ENCODE results near the gene CAPN1.

DNA sequence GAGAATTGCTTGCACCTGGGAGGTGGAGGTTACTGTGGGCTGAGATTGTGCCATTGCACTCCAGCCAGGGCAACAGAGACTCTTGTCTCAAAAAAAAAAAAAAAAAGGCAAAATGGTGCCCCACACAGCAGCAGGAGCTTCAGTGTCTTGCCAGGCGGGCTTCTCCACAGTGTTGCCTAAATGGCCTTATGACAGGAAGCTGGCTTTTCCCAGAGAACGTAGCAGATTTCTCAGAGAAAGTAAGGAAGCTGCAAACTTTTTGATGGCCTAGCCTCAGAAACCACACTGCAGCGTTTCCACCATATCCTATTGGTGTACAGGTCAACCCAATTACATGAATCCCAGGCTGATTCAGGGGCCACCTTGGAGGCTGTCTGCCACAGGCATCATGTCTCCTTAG is 24.4 kb upstream of the CAPN1 start:
- TF ChIP-seq, protein P1, sequence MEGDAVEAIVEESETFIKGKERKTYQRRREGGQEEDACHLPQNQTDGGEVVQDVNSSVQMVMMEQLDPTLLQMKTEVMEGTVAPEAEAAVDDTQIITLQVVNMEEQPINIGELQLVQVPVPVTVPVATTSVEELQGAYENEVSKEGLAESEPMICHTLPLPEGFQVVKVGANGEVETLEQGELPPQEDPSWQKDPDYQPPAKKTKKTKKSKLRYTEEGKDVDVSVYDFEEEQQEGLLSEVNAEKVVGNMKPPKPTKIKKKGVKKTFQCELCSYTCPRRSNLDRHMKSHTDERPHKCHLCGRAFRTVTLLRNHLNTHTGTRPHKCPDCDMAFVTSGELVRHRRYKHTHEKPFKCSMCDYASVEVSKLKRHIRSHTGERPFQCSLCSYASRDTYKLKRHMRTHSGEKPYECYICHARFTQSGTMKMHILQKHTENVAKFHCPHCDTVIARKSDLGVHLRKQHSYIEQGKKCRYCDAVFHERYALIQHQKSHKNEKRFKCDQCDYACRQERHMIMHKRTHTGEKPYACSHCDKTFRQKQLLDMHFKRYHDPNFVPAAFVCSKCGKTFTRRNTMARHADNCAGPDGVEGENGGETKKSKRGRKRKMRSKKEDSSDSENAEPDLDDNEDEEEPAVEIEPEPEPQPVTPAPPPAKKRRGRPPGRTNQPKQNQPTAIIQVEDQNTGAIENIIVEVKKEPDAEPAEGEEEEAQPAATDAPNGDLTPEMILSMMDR (conservative IDR thresholded peaks at IDR 0.05; ENCODE audit: low read depth, low read length) = no peak
- no peak for TF ChIP-seq CEBPB (IDR thresholded peaks at IDR 0.05; ENCODE audit: low read depth, low read length)
- no peak for TF ChIP-seq POLR2A (IDR thresholded peaks at IDR 0.05; ENCODE audit: low read depth, low read length)
